Sigmoid colon (tissue), 4 donors: Measurements from ENCODE around the gene SUSD6.

Experiments used
- CTCF ChIP-seq, 4 experiments: fragments of 450-650 bp in 3 of 4; fragments of 200-600 bp in 1 of 4; IDR thresholded peaks; one replicate each; pipeline ENCODE4 v1.5.1; 2016 to 2019; ENCODE audit warnings: antibody characterized with exemption in 4 of 4, mild to moderate bottlenecking in 3 of 4, moderate library complexity in 2 of 4
- EP300 ChIP-seq, 4 donors: sonication (generic); formaldehyde crosslinking; IDR thresholded peaks; one replicate each; pipeline ENCODE4 v1.6.1; 2017; ENCODE audit warnings: antibody characterized with exemption in 4 of 4
- POLR2A ChIP-seq, 2 donors: fragments of 450-650 bp; IDR thresholded peaks; one replicate each; pipeline ENCODE4 v1.6.1; 2016; ENCODE audit warnings: antibody characterized with exemption in 2 of 2, mild to moderate bottlenecking in 2 of 2, moderate library complexity in 2 of 2

- TF ChIP-seq POLR2A (IDR thresholded peaks at IDR 0.05) (no peak), CTCF (IDR thresholded peaks at IDR 0.05) (no peak), EP300 (IDR thresholded peaks at IDR 0.05) (no peak)
Measured at GRCh38 chr14:69701291-69701690, 89.9 kb downstream of the SUSD6 start.
